GM19239 (cell line): ENCODE measurements around the gene RAD18.

Experiments
- DNase-seq: peaks from one replicate; pipeline ENCODE4 v3.0.0; 2011; ENCODE audit warnings: low spot score; ENCODE audit not compliant: insufficient read length
- FAIRE-seq: peaks from 2 replicates; lab custom pipeline; 2011; peaks lifted over from hg19 to GRCh38; lab: Jason Lieb, UNC

RAD18 gene

GRCh38 chr3:8967553-8967952, 4.3 kb upstream of the RAD18 start:
- FAIRE-seq = no peak

DNA sequence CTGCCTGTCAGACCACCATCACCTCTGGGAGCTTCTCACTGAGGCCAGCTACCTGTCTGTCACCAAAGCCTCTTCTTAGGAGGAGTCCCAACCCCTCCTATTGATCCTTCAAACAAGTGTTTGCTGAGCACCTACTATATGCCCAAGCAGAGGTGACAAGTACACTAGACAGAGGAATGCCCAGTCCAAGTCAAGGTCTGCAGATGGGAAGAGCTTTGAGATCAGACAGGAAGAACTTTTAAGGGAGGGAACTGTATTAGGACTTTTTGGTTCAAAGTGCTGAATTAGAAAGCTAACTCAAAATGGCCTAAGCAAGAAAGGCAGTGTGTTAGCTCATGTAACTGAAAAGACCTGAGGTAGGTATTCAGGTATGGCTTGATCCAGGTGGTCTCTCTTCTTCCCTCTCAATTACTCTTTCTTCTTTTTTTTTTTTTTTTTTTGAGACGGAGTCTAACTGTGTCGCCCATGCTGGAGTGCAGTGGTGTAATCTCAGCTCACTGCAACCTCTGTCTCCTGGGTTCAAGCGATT, 3.6 kb upstream of the RAD18 start:
- no peak for DNase-seq
- FAIRE-seq = no peak

More at GRCh38 chr3:8967553-8967952, 4.3 kb upstream of the RAD18 start:
- no peak for DNase-seq

DNA sequence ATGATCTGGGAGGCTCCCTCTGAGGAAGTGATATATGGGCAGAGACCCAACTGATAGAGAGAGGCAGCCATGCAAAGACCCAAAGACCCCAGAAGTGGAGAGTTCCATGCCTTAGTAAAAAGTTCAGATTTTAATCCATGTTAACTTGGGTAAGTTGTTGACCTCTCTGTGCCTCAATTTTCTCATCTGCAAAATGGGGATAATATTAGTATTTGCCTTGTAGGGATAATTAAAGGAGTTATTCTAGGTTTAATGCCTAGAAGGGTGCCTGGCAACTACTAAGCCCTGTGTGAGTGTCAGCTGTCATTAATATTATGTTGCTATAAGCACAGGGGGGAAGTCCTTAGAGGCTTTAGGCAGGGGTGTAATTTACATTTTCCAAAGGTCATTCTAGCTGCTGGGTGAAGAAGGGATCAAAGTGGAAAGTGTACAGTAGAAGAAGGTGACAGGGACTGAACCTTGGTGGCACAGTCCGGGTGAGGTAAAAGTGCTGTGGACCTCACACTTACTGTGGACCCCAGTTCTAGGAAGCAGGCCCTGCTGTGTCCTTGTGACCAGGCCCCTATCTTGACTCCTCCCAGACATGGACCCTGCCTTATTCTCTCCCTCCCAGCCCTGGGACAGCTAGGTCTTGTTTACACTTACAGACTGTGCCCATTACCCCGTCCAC, 3.0 kb upstream of the RAD18 start:
- FAIRE-seq (no peak), DNase-seq (no peak)

DNA sequence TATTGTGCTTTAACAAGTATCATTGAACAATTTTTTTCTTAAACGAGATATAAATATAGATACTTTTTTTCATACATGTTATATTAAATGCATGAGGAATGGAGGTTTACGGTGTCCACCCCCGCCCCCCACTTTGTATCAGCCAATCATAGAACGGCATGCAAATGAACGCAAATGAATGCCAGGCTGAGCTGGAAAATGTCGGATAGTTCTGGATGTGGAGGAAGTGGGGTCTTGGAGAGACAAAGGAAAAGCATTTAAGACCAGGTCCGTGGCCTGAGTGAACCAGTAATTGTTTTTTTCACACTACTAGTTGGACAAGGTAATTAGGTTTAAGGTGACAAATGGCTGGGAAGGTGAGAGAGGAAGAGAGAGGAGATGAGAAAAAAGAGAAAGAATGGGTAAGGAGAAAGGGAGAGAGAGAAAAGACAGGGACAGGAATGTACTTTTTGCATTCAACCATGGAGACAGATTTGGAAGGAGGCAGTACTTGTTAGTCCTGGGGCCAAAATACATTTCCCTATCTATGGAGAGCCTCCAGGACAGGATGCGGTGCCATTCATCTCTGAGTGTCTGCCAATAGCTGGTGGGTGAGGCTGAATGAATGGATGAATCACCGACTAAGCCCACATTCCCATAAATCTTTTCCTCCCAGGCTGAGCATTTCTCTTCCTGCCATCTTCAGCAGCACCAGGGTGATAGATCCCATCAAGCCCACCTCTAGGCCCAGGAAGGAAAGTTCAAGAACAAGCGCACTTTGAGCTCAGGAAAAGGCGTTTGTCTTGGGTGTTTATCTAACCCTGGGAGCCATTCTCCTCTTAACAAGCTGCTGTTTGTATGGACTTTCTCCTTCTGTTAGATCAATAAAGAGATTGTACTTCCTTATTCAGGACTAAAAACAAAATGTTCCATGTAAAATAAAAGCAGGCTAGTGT, 1.4 kb upstream of the RAD18 start:
- no peak for DNase-seq
- no peak for FAIRE-seq

DNA sequence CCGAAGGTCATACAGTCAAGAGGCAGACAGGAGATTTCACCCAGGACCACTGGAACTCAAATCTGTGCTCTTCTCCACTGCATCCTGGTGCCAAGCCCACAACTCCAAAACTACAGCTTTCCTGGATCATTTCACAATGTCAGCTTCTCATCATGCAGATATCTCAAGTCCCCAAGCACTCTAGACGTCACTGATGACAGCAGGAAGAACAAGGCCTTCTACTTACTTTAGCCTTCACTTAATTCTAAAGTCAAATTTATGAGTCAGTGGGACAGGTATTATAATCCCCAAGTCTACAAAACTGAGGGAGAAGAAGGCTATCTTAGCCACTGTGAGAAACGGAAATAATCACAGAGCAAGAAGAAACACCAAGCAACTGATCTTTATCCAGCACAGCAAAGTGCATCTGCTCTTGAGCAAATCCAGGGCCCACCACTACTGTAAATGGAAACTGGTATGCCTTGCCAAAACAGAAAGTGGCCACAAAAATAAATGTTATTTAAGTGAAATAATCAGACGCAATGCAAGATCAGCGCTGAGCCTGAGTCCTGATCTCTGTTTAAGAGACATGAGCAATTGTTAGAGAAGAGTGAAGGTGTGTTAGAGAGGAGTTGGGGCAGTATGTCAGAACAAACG, 928 bp downstream of the RAD18 start:
- no peak for DNase-seq
- no peak for FAIRE-seq

DNA sequence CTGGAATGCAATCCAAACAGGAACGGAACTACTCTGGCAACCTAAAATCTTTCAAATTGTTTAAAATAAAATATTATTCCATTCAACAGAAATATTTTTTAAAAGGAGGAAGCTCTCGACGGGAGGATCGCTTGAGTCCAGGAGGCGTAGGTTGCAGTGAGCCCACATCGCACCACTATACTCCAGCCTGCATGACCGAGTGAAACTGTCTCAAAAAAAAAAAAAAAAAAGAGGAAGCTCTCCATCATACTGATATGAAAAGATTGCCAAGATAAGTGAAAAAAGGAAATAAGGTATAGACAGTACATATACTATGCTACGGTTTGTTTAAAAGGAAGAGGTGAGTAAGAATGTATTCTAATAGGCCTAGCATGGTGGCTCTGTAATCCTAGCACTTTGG, 3.6 kb downstream of the RAD18 start:
- FAIRE-seq (no peak), DNase-seq (no peak)

DNA sequence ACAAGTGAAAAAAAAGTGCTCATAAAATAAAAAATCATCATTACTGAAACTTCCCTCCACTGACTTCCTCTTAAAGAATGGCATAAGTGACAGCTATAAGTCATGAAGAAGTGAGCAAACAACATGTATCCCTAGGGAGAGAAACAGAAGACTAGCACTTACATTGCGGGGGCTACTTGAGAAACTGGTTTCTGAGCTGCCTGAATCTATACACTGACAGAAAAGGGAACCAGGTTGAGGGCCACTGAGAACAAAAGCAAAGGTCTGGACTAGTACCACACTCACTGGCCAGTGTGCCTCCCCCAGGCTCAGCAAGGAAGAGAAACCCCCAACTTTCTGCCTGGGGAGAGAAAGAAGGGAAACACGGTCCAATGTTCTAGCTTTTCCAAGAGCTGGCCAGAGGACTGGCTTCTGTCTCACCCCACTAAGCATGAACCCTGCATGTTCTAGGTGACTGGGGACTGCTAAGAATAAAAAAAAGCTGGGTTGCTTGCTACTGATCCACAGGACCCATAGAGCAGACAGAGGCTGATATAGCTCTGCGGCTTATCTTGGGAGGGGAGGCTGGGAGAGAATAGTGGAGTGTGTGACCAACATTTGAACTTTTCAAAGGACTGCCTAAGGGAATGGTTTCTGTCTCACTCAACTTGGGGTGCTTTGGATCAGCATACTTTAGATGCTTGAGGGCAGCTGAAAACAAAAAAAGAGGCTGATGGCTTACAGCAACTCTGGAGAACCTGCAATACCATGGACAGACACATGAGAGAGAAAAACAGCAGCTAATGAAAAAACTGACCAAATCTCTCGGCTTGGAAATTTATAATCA, 8.1 kb downstream of the RAD18 start:
- FAIRE-seq (peak; percentile 98), DNase-seq (peak; percentile 14)

DNA sequence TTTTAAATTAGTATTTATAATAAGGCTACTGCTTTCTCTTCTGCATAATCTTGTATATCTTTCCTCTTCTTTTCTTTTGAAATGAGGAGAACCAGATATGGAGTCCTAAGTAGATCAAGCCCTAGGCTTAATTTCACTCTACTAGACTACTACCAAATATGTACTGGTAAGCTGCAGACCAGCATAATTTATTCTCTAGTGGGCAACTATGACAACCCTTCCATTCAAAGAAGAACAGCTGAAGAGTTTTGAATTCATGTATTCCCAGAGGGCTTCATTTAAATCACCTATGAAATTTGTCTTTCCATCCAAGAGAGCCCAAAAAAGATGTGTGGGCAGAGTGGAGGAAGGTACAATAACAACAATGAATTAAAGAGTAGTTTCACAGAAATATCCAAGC, 10.0 kb downstream of the RAD18 start:
- FAIRE-seq (peak; percentile 4), DNase-seq (no peak)

- DNase-seq (no peak), FAIRE-seq (no peak)
These were observed 11.1 kb downstream of the RAD18 start for GRCh38 chr3:8952130-8952529.

DNA sequence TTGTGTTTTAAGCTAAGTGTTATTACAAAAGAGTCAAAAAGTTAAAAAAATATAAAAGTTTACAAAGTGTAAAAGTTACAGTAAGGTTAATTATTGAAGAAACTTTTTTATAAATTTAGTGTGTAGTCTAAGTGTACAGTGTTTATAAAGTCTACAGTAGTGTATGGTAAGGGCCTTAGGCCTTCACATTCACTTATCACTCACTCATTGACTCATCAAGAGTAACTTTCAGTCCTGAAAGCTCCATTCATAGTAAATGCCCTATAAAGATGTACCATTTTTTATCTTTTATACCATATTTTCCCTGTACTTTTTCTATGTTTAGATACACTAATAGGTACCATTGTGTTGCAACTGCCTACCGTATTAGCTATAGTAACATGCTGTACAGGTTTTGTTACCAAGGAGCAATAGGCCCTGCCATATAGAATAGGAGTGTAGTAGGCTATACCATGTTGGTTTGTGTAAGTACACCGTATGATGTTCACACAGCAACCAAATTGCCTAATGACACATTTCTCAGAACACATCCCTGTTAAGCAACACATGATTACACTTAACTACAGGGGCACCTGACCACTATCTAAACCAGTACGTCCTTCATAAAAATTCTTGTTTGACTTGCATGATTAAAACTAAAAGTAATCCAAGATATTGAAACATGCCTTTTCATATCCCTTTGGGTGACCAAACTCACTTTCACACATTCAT, 17.2 kb downstream of the RAD18 start:
- FAIRE-seq (no peak), DNase-seq (no peak)

DNA sequence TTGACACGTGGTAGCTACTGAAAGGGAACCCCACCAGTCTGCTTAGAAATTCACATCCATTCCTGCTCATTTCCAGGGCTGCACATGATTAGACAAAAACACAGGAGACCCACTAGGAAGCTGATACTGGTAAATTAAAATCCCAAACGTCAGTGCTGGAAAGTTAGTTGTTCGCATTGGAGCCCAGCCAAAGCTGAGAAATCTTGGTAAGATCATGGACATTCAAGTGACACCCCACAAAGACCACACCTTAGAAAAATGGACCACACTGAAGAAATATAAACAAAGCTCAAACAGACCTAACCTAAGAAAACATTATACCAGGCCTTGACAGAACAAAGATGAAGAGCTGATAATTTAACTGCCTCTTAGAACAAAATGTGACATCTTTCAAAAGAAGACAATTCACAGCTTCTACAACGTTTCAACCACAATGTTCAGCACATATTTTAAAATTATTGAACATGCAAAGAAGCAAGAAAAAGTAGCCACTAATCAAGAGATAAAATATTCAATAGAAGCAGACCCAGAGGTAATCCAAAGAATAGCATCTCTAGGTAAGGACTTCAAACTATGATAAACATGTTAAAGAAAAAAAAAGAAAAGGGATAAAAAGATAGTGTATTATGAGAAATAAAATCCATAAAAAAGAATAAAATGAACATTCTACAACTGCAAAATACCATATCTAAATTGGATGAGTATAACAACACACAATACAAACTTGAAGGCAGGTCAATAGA, 20.4 kb downstream of the RAD18 start:
- FAIRE-seq (no peak), DNase-seq (no peak)

DNA sequence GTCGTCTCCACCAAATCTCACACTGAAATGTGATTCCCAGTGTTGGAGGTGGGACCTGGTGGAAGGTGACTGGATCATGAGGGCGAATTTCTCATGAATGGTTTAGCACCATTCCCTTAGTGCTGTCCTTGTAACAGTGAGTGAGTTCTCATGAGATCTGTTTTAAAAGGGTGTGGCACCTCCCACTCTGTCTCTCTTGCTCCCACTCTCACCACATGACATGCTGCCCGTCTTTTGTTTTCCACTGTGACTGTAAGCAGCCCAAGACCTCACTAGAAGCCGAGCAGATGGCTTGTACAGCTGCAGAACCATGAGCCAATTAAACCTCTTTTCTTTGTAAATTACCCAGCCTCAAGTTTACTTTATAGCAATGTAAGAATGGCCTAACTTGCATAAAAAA, 21.2 kb downstream of the RAD18 start:
- FAIRE-seq (no peak), DNase-seq (no peak)

DNA sequence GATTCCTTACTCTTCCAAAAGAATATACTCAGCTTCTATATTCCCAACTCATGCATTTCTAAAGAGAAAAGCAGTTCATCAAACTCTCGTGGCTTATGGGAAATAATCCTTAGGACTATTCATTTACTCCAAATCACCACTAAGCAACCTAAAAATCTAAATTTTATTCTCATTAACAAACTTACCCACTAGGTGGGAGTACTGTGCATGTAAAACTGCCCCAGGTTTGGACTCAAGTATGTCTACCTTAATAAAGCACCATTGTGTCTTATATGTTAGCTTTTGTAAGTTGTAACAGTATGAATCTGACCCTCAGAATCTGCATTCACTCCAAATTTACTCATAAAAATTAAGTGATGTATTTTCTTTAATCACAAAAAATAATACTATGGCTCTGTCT, 25.3 kb downstream of the RAD18 start:
- FAIRE-seq = no peak
- no peak for DNase-seq

- FAIRE-seq = no peak
- no peak for DNase-seq
These were observed 25.9 kb downstream of the RAD18 start for GRCh38 chr3:8937064-8938020.

DNA sequence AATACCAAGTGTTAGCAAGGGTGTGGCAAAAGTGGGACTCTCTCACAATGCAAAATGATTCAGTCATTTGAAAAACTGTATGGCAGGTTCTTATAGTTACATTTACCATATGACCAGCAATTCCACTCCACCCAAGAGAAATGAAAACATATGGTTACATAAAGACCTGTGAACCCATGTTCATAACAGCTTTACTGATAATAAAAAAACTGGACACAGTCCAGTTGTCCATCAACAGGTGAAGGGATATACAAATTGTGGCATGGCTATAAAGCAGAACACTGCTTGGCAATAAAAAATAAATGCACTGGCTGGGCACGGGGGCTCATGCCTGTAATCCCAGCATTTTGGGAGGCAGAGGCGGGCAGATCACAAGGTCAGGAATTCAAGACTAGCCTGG, 30.8 kb downstream of the RAD18 start:
- FAIRE-seq = no peak
- DNase-seq = no peak

GRCh38 chr3:8931342-8931741, 31.9 kb downstream of the RAD18 start:
- FAIRE-seq = no peak
- no peak for DNase-seq

GRCh38 chr3:8929860-8930259, 33.4 kb downstream of the RAD18 start:
- DNase-seq (no peak), FAIRE-seq (no peak)

DNA sequence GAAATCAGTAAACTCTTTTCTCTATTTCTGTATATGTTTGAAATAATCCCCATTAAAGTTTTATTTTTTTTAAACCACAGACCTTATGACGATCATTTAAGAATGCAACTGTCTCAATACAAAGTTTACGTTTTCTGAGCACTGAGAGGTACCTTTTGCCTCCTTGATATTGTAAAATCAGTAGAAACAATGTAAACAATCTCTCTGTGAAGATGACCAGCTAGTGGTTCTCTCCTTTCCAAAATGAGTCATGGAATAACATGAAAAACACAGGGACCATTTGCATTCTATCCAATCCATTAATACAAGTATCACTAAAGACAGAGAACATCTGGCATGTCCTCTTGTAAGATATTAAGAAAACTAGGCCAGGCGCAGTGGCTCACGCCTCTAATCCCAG, 48.8 kb downstream of the RAD18 start:
- DNase-seq = no peak
- FAIRE-seq = no peak
